Stimulated activated CD8-positive, alpha-beta memory T cell treated with anti-CD3 and anti-CD28 coated beads, Interleukin-7, amount 100 ng/mL, for 1 hour (primary cell): ENCODE measurements around the gene TRIM49D2.
"Not testable (repeated sequence)": the region's sequence is repeated elsewhere in the genome, so short reads cannot be mapped to it uniquely, and the experiment has no call there.

Experiments used
- DNase-seq, 2 donors: peaks; one replicate each; pipeline ENCODE4 v3.0.0-alpha.2; 2020; ENCODE audit warnings: low read depth in 2 of 2

Gene TRIM49D2, protein sequence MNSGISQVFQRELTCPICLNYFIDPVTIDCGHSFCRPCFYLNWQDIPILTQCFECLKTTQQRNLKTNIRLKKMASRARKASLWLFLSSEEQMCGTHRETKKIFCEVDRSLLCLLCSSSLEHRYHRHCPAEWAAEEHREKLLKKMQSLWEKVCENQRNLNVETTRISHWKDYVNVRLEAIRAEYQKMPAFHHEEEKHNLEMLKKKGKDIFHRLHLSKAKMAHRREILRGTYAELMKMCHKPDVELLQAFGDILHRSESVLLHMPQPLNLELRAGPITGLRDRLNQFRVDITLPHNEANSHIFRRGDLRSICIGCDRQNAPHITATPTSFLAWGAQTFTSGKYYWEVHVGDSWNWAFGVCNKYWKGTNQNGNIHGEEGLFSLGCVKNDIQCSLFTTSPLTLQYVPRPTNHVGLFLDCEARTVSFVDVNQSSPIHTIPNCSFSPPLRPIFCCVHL

DNA sequence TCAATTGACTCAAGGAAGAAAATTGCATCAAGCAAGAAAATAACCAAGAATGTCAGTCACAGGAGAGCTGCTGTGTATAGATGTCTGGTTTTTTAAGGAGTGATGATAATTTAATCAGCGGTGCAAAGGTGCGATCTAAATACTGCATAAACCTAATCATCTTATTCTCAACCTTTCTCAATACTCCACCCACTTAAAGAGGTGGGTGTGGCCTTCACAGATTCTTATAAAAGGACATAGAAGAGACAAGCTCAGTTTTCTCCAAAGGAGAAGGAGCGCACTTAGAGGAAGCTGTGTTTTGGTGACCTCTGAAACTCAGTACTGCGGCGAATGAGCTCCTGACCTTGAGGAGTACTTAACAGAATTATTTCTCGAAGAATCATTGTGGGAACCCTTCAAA lies at the start of gene TRIM49D2:
TRIM49D2 (plus strand) TSS at position 301 of the 400 bp plus-strand sequence. CDS start 2,698 bp downstream, outside the sequence.
- not testable (repeated sequence) for DNase-seq

DNA sequence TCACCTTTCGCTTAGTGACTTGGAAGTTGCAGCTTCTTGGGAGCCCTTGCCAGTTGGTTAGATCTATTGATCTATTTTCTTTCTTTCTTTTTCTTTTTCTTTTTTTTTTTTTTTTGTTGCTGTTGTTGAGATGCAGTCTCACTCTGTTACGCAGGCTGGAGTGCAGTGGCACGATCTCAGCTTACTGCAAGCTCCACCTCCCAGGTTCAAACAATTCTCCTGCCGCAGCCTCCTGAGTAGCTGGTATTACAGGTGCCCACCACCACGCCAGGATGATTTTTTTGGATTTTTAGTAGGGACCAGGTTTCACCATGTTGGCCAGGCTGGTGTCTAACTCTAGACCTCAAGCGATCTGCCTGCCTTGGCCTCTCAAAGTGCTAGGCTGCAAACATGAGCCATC lies 46.4 kb upstream of the TRIM49D2 start:
- not testable (repeated sequence) for DNase-seq

DNA sequence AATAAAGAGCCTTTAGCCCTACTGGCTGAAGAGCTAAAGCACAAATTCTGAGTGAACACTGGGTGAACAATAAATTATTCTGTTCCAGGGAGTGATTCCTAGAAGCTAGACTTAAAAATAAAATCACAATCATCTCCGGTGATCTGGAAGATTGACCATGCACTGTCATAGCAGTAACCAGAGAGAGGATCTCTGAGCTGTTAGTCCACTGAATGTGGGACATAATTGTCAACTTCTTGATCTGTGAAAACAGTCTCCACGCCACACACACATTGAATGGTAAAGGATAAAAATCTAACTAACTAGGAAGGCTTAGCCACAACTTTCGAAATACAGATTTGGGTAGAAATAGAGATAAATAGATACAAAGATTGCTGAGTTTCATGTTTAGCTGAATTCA lies 30.6 kb upstream of the TRIM49D2 start:
- not testable (repeated sequence) for DNase-seq

DNA sequence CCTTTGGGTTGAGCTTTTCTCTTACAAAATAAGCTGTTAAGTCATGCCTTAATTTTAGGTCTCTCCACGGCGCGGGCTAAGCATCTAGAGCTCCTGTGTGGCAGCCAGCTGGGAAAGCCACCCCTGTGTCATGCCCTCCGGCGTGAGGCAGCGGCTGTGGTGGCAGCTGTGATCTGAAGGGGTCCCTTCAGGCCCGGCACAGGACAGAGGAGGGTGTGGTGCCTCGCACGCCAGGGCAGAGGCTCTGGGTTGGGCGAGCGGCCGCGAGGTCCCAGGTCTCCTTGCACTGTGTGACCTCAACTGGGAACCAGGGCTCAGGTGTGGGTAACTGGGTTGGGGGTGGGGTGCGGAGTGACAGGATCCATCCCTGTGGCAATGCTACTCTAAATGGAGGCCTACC lies 23.1 kb upstream of the TRIM49D2 start:
- DNase-seq, result not testable (repeated sequence)

DNA sequence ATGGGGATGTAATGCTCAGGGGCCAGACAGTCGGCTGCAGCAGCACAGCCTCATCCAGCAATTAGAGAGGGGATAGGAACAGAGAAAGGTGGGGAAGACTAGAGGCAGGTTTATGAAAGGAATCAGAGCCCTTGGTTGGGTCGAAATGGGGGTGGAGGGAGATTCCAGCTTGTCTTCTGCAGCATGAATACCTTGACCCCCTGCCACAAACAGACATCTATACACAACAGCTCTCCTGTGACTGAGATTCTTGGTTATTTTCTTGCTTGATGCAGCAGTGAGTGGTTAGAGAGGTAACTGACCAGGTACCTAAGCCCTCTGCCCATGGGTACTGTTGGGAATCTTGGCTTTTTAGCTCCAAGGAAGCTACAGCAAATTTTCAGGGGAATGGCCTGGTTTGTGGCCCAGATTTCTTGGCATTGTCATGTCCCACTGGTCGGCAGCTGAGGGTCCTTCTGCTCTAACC lies 1.6 kb upstream of the TRIM49D2 start, which contains the start of gene TRIM49D1:
TRIM49D1 (minus strand) TSS at position 51 of the 466 bp plus-strand sequence. CDS start 4,535 bp downstream, outside the sequence.
- DNase-seq, result no peak

DNA sequence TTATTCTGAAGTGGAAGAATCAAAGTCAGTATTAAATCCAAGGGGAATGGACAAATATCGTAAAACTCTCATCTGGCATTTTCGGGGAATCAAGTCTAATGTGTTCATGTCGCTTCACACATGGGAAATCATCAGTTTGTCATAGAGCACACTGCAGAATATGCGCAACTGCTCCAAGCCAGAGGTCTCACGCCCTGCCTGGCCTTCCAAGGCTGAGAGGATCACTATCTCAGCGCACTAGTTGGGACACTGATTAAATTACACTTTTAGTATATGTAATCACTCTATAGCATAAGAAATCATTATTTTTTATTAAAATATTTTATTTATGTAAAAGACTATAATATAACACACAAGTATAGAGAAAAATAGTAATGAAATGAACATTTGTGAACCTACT lies 37.0 kb downstream of the TRIM49D2 start:
- not testable (repeated sequence) for DNase-seq

DNA sequence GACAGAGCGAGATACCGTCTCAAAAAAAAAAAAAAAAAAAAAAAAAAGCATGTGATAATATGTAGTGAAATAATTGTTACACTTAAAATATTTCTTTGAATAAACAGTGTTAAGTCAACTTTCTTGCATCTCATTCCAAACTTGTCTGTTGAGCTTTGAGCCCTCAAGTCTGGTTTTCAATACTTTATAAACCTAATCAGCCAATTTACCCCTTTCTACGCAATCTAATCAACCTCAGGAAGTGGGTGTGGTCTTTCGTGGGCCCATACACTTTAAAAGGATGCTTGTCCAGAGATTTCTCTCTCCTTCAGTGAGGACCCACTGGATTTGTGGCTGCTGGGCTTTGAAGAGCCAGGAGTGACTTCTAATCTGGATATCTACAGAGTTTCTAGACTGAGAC lies 41.9 kb downstream of the TRIM49D2 start, which contains the start of gene TRIM64:
TRIM64 (plus strand) TSS at position 301 of the 400 bp plus-strand sequence. CDS start 2,467 bp downstream, outside the sequence.
- DNase-seq, result not testable (repeated sequence)
